PC-9 (cell line): ENCODE data around the gene NGB.

Experiments
- EZH2 ChIP-seq: fragments of 200-600 bp; sonication (generic); IDR thresholded peaks from 2 replicates; pipeline ENCODE4 v1.8.0; 2017; ENCODE audit warnings: antibody characterized with exemption, low read depth
- TF ChIP-seq, protein P1 (sequence below): fragments of 200-600 bp; sonication (generic); conservative IDR thresholded peaks from 2 replicates; pipeline ENCODE4 v1.6.1; 2017; ENCODE audit warnings: mixed run types, antibody characterized with exemption, mild to moderate bottlenecking, moderate library complexity

DNA sequence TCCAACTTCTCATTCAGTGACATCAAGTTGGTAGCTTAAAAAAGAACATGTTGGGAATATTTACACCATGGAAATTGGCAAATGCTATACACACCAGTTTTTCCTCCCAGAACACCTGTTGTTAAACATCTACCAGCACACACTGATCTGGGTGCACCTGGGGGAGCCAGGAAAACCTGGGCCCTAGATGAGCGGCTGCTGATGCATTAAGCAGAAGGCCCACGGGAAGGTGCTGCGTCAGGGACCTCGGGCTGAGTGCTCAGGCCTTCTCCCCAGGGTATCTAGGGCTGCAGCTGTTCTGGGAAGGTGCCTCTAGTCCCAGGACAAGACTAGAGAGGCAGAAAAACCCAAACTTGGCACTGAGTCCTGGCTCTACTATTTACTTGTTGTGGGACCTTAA, 2.8 kb upstream of the NGB start:
- TF ChIP-seq, protein P1, sequence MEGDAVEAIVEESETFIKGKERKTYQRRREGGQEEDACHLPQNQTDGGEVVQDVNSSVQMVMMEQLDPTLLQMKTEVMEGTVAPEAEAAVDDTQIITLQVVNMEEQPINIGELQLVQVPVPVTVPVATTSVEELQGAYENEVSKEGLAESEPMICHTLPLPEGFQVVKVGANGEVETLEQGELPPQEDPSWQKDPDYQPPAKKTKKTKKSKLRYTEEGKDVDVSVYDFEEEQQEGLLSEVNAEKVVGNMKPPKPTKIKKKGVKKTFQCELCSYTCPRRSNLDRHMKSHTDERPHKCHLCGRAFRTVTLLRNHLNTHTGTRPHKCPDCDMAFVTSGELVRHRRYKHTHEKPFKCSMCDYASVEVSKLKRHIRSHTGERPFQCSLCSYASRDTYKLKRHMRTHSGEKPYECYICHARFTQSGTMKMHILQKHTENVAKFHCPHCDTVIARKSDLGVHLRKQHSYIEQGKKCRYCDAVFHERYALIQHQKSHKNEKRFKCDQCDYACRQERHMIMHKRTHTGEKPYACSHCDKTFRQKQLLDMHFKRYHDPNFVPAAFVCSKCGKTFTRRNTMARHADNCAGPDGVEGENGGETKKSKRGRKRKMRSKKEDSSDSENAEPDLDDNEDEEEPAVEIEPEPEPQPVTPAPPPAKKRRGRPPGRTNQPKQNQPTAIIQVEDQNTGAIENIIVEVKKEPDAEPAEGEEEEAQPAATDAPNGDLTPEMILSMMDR = no peak
- no peak for TF ChIP-seq EZH2
